Testis (tissue), 3 donors: ENCODE results near the gene FAM25G. TPM values are rescaled to one million over a fixed set of nuclear protein-coding genes. Genes with fewer than 3 reads are reported as not detected.

Source experiments
- DNase-seq: peaks from one replicate; pipeline ENCODE4 v3.0.0-alpha.2; 2019
- H3K27ac ChIP-seq, 2 donors: fragments of 200-600 bp; sonication (generic); one replicate each; pipeline ENCODE4 v1.5.1; 2019
- H3K27me3 ChIP-seq: fragments of 200-600 bp; sonication (generic); one replicate; pipeline ENCODE4 v1.5.1; 2019
- H3K36me3 ChIP-seq: fragments of 200-600 bp; sonication (generic); one replicate; pipeline ENCODE4 v1.5.1; 2017; ENCODE audit warnings: low read depth; ENCODE audit errors: missing control alignments
- H3K4me1 ChIP-seq: fragments of 200-600 bp; sonication (generic); one replicate; pipeline ENCODE4 v1.5.1; 2019
- H3K4me3 ChIP-seq, 2 donors: fragments of 200-600 bp; sonication (generic); one replicate each; pipeline ENCODE4 v1.5.1; 2017 to 2019
- H3K9me3 ChIP-seq: fragments of 200-600 bp; sonication (generic); one replicate; pipeline ENCODE4 v1.5.1; 2017
- POLR2A ChIP-seq: fragments of 450-650 bp; IDR thresholded peaks from one replicate; pipeline ENCODE4 v1.6.1; 2017; ENCODE audit warnings: antibody characterized with exemption, mild to moderate bottlenecking, moderate library complexity
- WGBS, 2 donors: methylation state at CpG; one replicate each; pipeline ENCODE4 v1.1.5; 2018; 5-methylcytosine and 5-hydroxymethylcytosine counted together
- intact Hi-C: fragments of 100-400 bp; cut with DNase I; formaldehyde crosslinking; loops from one replicate; pipeline ENCODE4 v1.15.1; 2023; ENCODE audit warnings: low total_unique reads
- polyA plus RNA-seq: library from polyadenylated mRNA; stranded (reverse); fragments of 350-450 nt; fragmentation: Illumina TruSeq; extraction: RNeasy Lipid Tissue Mini Kit (QIAGEN cat#74804); gene quantifications from one replicate; pipeline ENCODE4 v1.2.3, GENCODE V29; 2014; ENCODE audit warnings: low read depth, low replicate concordance; ENCODE audit not compliant: insufficient read depth
- total RNA-seq, 2 donors: library from RNA; depleted of rRNA; stranded (reverse); fragments of >200 nt; gene quantifications; one replicate each; pipeline ENCODE4 v1.2.3, GENCODE V29; 2016
- TF ChIP-seq, protein P1 (sequence below), 3 experiments: fragments of 450-650 bp in 2 of 3; fragments of 200-600 bp in 1 of 3; sonication (generic) in 1 of 3; IDR thresholded peaks; one replicate each; pipeline ENCODE4 v1.5.1; 2016 to 2019; ENCODE audit warnings: antibody characterized with exemption in 3 of 3, mild to moderate bottlenecking in 2 of 3, moderate library complexity in 1 of 3

FAM25G gene
- total and polyA plus RNA-seq, 3 donors from 2014 or later, result 3.9 to 8.6 (median 8.3) TPM

DNA sequence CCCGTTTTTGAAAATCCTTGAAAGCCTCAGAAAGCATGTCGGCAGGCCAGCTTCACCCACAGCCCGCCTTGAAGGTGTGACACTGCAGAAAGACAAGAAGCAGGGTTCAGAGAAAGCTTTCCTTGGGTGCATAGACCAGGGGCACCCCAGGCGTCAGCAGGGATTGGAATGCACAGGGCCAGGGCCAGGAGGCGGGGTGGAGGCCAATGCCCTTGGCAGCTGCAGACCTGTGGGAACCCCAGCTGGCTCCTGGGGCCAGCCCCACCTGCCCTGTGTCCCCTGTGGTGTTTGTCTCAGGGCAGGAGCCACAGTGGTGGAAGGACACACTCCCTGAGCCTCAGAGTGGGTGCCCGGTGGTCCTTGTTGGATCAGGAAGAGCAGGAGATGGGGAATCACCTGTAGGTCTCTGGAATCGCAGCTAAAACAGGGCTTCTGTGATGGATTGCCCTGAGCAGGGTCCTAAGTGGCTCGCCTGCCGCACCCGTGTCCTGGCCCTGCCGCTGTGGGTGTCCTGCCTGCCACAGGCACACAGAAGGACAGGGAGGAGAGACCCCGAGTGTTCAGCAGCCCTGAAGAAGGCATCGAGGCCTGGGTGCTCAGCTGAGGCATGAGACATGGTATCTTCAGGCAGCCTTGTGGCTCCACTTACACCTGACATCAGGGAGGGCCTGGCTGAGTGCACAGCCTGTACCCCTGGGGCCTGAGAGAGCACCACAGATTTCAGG, 40.1 kb downstream of the FAM25G start:
- intact Hi-C loops, result no loop called here
- Histone ChIP-seq H3K4me1 (peaks cover 8% of the 10 kb centered on the region), H3K27me3 (no peaks in the 10 kb centered on the region), H3K36me3 (no peaks in the 10 kb centered on the region), H3K27ac (no peak overlapping the region), H3K4me3 (no peak overlapping the region), H3K9me3 (no peaks in the 10 kb centered on the region)
- WGBS, 2 donors, result 81 to 89% methylated on average over 8 to 13 of the region's 13 CpGs
- no peak for TF ChIP-seq POLR2A
- TF ChIP-seq, protein P1, sequence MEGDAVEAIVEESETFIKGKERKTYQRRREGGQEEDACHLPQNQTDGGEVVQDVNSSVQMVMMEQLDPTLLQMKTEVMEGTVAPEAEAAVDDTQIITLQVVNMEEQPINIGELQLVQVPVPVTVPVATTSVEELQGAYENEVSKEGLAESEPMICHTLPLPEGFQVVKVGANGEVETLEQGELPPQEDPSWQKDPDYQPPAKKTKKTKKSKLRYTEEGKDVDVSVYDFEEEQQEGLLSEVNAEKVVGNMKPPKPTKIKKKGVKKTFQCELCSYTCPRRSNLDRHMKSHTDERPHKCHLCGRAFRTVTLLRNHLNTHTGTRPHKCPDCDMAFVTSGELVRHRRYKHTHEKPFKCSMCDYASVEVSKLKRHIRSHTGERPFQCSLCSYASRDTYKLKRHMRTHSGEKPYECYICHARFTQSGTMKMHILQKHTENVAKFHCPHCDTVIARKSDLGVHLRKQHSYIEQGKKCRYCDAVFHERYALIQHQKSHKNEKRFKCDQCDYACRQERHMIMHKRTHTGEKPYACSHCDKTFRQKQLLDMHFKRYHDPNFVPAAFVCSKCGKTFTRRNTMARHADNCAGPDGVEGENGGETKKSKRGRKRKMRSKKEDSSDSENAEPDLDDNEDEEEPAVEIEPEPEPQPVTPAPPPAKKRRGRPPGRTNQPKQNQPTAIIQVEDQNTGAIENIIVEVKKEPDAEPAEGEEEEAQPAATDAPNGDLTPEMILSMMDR (IDR thresholded peaks at IDR 0.05), result no peak
- DNase-seq, result no peak

DNA sequence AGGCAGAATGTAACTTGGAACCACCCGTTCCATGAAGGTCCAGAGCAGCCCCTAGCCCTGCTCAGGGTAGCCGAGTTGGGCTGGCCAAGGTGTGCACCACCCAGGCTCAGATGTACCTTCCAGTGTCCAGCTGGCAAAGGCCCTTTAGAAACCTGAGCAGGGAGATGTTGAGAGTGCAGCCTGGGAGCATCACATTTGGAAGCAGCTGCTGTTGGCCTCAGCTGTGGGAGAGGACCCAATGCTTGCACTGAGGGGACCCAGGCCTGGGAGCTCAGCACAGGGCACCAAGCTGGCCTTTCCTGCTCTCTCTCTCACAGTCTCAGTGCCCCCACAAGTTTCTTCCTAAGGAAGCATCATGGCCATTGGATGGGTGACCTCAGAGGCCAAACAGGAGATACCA, 41.1 kb downstream of the FAM25G start:
- Histone ChIP-seq H3K9me3 (no peaks in the 10 kb centered on the region), H3K36me3 (no peaks in the 10 kb centered on the region), H3K4me1 (no peaks in the 10 kb centered on the region), H3K27ac (no peak overlapping the region), H3K4me3 (no peak overlapping the region), H3K27me3 (no peaks in the 10 kb centered on the region)
- 96% methylated on average over 2 of the region's 2 CpGs; no CpG with 5 or more reads in 1 of the 2 donors for WGBS, 2 donors
- TF ChIP-seq POLR2A, result no peak
- TF ChIP-seq, protein P1 (IDR thresholded peaks at IDR 0.05), result no peak
- no peak for DNase-seq
- intact Hi-C loops, result no loop called here

DNA sequence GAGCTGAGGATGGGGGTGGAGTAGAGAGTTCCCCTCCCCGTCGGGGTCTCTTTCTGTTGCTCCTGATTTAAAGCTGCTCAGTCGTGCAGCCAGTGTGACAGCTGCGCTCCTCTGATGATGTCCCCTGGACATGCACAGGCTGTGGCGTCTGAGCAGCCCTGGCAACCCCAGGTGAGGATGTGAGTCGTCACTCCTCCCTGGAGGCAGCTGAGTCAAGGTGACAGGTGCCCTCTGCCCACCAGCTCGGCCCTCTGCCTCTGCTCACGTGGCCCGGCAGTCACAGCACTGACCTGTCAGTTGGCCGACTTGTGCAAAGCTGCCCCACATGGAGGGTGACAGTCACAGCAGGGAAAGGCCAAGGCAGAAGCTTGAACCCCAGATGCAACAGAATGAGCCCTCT, 41.5 kb downstream of the FAM25G start:
- TF ChIP-seq, protein P1 (IDR thresholded peaks at IDR 0.05), result no peak
- TF ChIP-seq POLR2A, result no peak
- no peaks in the 10 kb centered on the region for H3K9me3 ChIP-seq
- H3K27me3 ChIP-seq, result no peaks in the 10 kb centered on the region
- intact Hi-C loops, result no loop called here
- no peak for DNase-seq
- H3K36me3 ChIP-seq, result no peaks in the 10 kb centered on the region
- H3K4me3 ChIP-seq, result no peak overlapping the region
- H3K27ac ChIP-seq, result no peak overlapping the region
- H3K4me1 ChIP-seq, result no peaks in the 10 kb centered on the region
- WGBS, 2 donors, result 91% methylated on average over 10 of the region's 10 CpGs; no CpG with 5 or more reads in 1 of the 2 donors

DNA sequence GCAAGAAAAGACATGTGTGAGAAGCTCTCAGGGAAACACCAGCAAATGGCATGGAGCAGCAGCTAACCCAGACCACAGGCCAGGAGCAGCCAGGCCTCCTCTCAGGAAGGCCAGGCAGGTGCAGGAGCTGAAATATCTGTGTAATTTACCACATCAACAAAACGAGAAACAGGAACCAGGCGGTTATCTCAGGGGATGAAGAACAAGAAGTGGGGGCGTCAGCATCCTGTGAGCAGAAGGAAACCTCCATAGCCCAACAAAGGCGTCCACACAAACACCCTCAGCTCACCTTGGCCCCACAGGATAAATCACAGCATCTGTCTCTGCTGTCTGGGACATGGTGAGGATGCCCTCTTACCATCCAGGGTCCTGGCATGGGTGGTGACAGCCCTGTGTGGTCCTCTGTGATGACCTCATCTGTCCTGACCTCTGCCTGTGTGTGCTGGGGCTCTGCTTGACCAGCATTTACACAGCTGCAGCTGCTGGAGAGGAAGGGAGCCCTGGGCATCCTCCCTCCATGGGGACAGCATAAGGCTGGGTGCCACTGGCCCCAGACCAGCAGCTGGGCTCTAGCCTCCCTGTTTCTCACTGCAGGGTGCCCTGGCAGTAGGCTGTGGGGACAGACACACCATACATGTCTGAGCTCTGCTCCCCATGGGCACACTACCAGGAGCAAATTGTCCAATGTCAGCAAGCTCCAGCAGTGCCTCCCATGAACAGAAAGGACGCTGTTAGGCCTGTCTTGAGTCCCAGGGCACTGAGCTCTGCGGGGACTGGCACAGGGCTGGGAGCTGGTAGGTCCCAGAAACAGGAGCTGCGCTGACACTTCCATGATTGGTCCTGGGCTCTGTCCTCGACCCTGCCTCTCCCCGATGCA, 42.2 kb downstream of the FAM25G start:
- TF ChIP-seq POLR2A, result no peak
- TF ChIP-seq, protein P1 (IDR thresholded peaks at IDR 0.05), result no peak
- Histone ChIP-seq H3K27ac (no peak overlapping the region), H3K4me3 (no peak overlapping the region), H3K36me3 (no peaks in the 10 kb centered on the region), H3K27me3 (no peaks in the 10 kb centered on the region), H3K4me1 (no peaks in the 10 kb centered on the region), H3K9me3 (no peaks in the 10 kb centered on the region)
- WGBS, 2 donors, result 61 to 69% methylated on average over 6 to 9 of the region's 9 CpGs
- intact Hi-C loops, result no loop called here
- DNase-seq, result no peak
